GM12891 (cell line): ENCODE results near the gene ELF4.

Experiments used
- POLR2A ChIP-seq: IDR thresholded peaks from 2 replicates; pipeline ENCODE4 v1.6.1; 2011; ENCODE audit warnings: low read depth, low read length, control low read depth
- TAF1 ChIP-seq: IDR thresholded peaks from 2 replicates; pipeline ENCODE4 v1.6.1; 2011; ENCODE audit warnings: low read depth, low read length, control low read depth

DNA sequence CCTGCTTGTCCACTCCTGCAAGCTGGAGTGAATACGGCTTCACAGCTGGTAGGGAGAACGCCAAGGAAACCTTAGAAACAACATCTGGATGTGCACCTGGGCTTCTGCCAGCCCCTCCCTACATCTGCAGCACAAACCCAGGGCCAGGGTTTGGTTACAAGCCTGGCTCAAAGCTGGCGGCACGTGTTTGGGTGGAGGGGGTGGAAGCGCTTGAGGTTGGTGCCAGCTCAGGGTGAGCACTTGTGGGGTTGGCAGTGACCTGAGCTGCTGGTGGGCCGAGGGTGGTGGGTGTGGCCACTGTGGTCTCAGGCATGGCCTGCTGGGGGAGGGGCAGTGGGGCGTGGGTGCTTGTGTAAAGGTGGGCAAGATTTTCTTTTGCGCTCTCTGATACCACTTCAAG, 15.6 kb downstream of the ELF4 start:
- no peak for TF ChIP-seq POLR2A
- no peak for TF ChIP-seq TAF1
